COLO829 (cell line): ENCODE results near the gene CX3CR1.

Source experiments
- DNase-seq: peaks from one replicate; pipeline ENCODE4 v3.0.0; 2012; ENCODE audit warnings: low spot score

CX3CR1 gene

GRCh38 chr3:39222939-39223338, 56.9 kb downstream of the CX3CR1 start:
- DNase-seq, result no peak

- no peak for DNase-seq
These were observed 57.4 kb downstream of the CX3CR1 start for GRCh38 chr3:39222462-39222861.

- no peak for DNase-seq
These were observed 58.7 kb downstream of the CX3CR1 start for GRCh38 chr3:39221141-39221530.

- no peak for DNase-seq
These were observed 59.3 kb downstream of the CX3CR1 start for GRCh38 chr3:39220407-39221140.

GRCh38 chr3:39219702-39220101, 60.1 kb downstream of the CX3CR1 start:
- DNase-seq, result no peak

- DNase-seq, result no peak
These were observed 63.6 kb downstream of the CX3CR1 start for GRCh38 chr3:39216176-39216790.

- no peak for DNase-seq
These were observed 66.2 kb downstream of the CX3CR1 start for GRCh38 chr3:39213613-39214012.
